GM23248 (cell line): ENCODE measurements around the gene MSI1.

Source experiments
- EZH2 ChIP-seq: fragments of 200-600 bp; sonication (generic); IDR thresholded peaks from 2 replicates; pipeline ENCODE4 v1.6.1; 2018; ENCODE audit warnings: antibody characterized with exemption, mild to moderate bottlenecking; ENCODE audit not compliant: insufficient read depth, poor library complexity, severe bottlenecking
- EZH2phosphoT487 ChIP-seq: fragments of 200-600 bp; sonication (generic); IDR thresholded peaks from 2 replicates; pipeline ENCODE4 v1.6.1; 2018; ENCODE audit warnings: antibody characterized with exemption, moderate library complexity, mild to moderate bottlenecking, low read depth; ENCODE audit not compliant: insufficient read depth

GRCh38 chr12:120417917-120418580 is 49.1 kb upstream of the MSI1 start:
- TF ChIP-seq EZH2phosphoT487 = no peak
- TF ChIP-seq EZH2 = no peak
